AG10803 (cell line): Measurements from ENCODE around the gene ROS1.
"Not testable (repeated sequence)": the region's sequence is repeated elsewhere in the genome, so short reads cannot be mapped to it uniquely, and the experiment has no call there.

Experiments
- DNase-seq: peaks from one replicate; pipeline ENCODE4 v3.0.0; 2010; ENCODE audit warnings: low read depth
- H3K4me3 ChIP-seq: 2 replicates; pipeline ENCODE4 v1.5.1; 2011; ENCODE audit warnings: mild to moderate bottlenecking, low read length, control low read depth
- TF ChIP-seq, protein P1 (sequence below): conservative IDR thresholded peaks from 2 replicates; pipeline ENCODE4 v1.5.1; 2011; ENCODE audit warnings: mild to moderate bottlenecking, low read length, control low read depth, inconsistent platforms

Gene ROS1

DNA sequence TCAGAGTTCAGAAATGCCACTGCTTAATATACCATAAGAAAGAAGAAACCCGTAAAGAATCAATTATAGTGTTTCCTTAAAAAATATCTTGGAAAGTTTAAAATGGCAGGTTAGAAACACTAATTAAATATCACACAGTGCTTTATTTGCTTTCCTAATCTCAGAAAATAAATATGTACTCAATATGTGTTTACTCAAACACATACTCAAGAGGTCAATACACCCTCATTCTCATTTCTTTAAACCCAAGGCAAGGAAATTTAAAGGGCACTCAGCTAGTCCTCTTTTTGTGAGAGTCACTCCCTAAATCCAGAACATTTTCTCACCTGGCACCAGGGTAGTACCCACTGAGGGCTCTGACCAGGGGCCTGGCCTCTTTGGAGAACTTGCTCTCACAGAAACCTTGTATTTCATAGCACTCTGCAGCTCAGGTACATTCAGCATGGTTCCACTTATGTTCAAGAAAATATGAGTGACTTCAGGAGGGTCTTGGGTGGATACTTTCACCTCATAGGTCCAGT is 38.2 kb downstream of the ROS1 start:
- TF ChIP-seq, protein P1, sequence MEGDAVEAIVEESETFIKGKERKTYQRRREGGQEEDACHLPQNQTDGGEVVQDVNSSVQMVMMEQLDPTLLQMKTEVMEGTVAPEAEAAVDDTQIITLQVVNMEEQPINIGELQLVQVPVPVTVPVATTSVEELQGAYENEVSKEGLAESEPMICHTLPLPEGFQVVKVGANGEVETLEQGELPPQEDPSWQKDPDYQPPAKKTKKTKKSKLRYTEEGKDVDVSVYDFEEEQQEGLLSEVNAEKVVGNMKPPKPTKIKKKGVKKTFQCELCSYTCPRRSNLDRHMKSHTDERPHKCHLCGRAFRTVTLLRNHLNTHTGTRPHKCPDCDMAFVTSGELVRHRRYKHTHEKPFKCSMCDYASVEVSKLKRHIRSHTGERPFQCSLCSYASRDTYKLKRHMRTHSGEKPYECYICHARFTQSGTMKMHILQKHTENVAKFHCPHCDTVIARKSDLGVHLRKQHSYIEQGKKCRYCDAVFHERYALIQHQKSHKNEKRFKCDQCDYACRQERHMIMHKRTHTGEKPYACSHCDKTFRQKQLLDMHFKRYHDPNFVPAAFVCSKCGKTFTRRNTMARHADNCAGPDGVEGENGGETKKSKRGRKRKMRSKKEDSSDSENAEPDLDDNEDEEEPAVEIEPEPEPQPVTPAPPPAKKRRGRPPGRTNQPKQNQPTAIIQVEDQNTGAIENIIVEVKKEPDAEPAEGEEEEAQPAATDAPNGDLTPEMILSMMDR: no peak
- DNase-seq: no peak
- no peak overlapping the region for H3K4me3 ChIP-seq

DNA sequence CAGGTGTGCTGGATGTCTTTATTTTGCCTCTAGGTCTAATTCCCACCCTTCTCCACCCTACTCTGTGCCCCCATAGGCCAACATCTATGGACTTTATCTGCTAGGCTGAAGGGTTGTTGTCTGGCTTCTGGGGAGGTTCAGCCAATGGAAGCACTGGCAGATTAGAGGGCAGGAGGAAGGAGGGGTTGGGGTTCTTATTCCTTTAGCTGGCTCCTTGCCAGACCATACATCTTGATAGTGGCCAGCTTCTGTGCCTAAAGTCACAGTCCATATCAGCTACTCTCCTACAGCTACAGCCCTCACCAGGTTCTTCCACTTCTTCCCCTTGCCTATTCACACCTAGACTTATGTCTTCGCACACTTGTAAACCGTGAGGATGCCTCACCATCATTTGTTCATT is 41.1 kb downstream of the ROS1 start:
- DNase-seq: no peak

DNA sequence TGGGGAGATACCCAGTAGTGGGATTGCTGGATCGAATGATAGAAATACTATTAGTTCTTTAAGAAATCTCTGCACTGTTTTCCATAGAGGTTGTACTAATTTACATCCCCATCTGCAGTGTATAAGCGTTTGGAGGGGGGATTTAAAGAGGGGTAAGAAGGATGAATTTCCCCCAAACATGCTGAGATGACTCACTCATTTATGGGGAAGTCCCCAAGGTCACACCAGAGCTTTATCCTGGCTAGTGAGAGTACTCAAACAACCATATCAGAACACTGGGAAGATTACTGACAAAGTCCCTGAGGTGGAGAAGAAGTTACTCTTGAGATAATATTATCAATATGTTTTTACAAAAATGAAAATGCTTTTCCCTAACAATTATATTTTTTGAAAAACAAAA is 44.0 kb downstream of the ROS1 start:
- TF ChIP-seq, protein P1: no peak
- no peak for DNase-seq
- no peak overlapping the region for H3K4me3 ChIP-seq

More for the DNA sequence above, 41.1 kb downstream of the ROS1 start:
- no peak overlapping the region for H3K4me3 ChIP-seq
- TF ChIP-seq, protein P1: no peak

DNA sequence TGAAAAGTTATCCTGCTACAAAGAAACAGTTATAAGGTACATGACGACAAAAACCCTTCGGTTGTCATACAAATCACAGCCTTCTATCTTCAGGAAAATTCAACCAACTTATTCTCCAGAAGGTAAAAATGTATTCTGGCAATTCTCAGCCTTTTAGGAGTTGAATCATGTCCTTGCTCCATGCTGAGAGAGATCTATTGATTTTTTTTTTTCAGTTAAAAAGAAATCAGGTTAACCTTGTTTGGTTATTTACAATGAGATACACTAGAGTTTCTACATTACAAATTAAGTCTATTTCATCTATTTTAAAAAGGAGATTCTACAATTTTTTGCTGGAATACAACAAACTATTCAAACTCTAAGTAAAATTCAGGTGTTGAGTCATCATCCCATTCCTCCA is 45.4 kb downstream of the ROS1 start:
- no peak overlapping the region for H3K4me3 ChIP-seq
- TF ChIP-seq, protein P1: no peak
- DNase-seq: no peak

DNA sequence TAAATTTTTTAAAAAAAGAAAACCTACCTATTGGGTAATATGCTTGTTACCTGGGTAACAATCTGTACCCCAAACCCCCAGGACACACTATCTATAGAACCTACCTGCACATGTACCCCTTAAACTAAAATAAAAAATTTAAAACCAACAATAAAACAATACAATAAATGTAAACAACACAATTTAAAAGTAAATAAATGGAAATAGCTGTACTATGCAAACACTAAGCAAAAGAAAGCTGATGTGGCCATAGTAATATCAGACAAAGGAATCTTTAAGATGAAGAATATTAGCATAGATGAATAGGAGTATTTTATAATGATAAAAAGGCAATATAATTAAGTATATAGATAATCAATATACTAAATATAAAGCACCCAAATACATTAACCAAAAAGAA is 50.3 kb downstream of the ROS1 start:
- no peak for DNase-seq
- TF ChIP-seq, protein P1: no peak
- H3K4me3 ChIP-seq: no peak overlapping the region

DNA sequence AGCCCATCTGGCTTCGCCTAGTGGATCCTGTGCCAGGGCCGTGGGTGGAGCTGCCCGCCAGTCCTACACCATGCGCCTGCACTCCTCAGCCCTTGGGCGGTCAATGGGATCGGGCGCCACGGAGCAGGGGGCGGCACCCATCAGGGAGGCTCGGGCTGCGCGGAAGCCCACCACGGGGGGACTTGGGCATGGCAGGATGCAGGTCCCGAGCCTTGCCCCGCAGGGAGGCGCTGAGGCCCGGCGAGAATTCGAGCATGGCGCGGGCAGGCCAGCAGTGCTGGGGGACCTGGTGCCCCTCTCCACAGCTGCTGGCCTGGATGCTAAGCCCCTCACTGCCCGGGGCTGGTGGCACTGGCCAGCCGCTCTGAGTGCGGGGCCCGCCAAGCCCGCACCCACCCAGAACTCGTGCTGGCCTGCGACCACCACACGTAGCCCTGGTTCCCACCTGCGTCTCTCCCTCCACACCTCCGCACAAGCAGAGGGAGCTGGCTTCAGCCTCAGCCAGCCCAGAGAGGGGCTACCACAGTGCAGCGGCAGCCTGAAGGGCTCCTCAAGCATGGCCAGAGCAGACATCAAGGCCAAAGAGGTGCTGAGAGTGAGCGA is 52.4 kb downstream of the ROS1 start:
- TF ChIP-seq, protein P1: no peak
- DNase-seq: no peak
- no peak overlapping the region for H3K4me3 ChIP-seq

DNA sequence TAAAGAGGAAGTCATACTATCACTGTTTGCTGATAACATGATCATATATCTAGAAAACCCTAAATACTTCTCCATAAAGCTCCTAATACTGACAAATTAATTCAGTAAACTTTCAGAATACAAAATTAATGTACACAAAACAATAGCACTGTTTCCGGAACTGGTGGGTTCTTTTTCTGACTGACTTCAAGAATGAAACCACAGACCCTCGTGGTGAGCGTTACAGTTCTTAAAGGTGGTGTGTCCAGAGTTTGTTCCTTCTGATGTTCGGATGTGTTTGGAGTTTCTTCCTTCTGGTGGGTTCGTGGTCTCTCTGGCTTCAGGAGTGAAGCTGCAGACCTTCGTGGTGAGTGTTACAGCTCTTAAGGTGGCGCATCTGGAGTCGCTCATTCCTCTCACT is 53.5 kb downstream of the ROS1 start:
- H3K4me3 ChIP-seq, DNase-seq: not testable (repeated sequence)
